ENCODE measurements around the gene NIPAL3. TPM values are rescaled to one million over a fixed set of nuclear protein-coding genes. Genes with fewer than 3 reads are reported as not detected.
"Not testable (repeated sequence)": the region's sequence is repeated elsewhere in the genome, so short reads cannot be mapped to it uniquely, and the experiment has no call there.

Gene NIPAL3
- total RNA-seq, 1 donor from 2014 or later, result 23.7 TPM

GRCh38 chr1:24446446-24446845 is 30.8 kb downstream of the NIPAL3 start:
- ATAC-seq; intact Hi-C loops (cut with DNase I); DNase-seq (ENCODE audit: low spot score): not testable (repeated sequence)

- DNase-seq (ENCODE audit: low spot score) (no peak), ATAC-seq (no peak)
- intact Hi-C loops (cut with DNase I), result no loop called here
These were observed 34.7 kb downstream of the NIPAL3 start for GRCh38 chr1:24450316-24450715.

GRCh38 chr1:24450857-24451397 is 35.3 kb downstream of the NIPAL3 start:
- DNase-seq (ENCODE audit: low spot score), result no peak

GRCh38 chr1:24451746-24452145 is 36.1 kb downstream of the NIPAL3 start:
- intact Hi-C loops (cut with DNase I), result no loop called here
- ATAC-seq, result no peak

More at GRCh38 chr1:24450857-24451397, 35.3 kb downstream of the NIPAL3 start:
- no peak for ATAC-seq
- intact Hi-C loops (cut with DNase I), result no loop called here

GRCh38 chr1:24452922-24453485 is 37.4 kb downstream of the NIPAL3 start:
- ATAC-seq (no peak), DNase-seq (ENCODE audit: low spot score) (no peak)
- intact Hi-C loops (cut with DNase I), result no loop called here

More at GRCh38 chr1:24451746-24452145, 36.1 kb downstream of the NIPAL3 start:
- no peak for DNase-seq (ENCODE audit: low spot score)

GRCh38 chr1:24454673-24455072 is 39.1 kb downstream of the NIPAL3 start:
- intact Hi-C loops (cut with DNase I), result no loop called here
- DNase-seq (ENCODE audit: low spot score), result no peak
- ATAC-seq, result no peak

GRCh38 chr1:24455272-24455671 is 39.7 kb downstream of the NIPAL3 start:
- ATAC-seq (no peak), DNase-seq (ENCODE audit: low spot score) (no peak)
- intact Hi-C loops (cut with DNase I), result no loop called here

GRCh38 chr1:24457866-24458265 is 42.3 kb downstream of the NIPAL3 start:
- no peak for DNase-seq (ENCODE audit: low spot score)
- intact Hi-C loops (cut with DNase I), result no loop called here

GRCh38 chr1:24459551-24460266 is 44.1 kb downstream of the NIPAL3 start:
- no peak for DNase-seq (ENCODE audit: low spot score)
- no peak for ATAC-seq
- intact Hi-C loops (cut with DNase I), result no loop called here

More at GRCh38 chr1:24457866-24458265, 42.3 kb downstream of the NIPAL3 start:
- ATAC-seq, result no peak

- intact Hi-C loops (cut with DNase I); ATAC-seq; DNase-seq (ENCODE audit: low spot score): not testable (repeated sequence)
These were observed 46.5 kb downstream of the NIPAL3 start for GRCh38 chr1:24462128-24462527.

- ATAC-seq (no peak), DNase-seq (ENCODE audit: low spot score) (no peak)
- intact Hi-C loops (cut with DNase I), result no loop called here
These were observed 48.5 kb downstream of the NIPAL3 start for GRCh38 chr1:24463776-24464735.

- intact Hi-C loops (cut with DNase I), result no loop called here
- no peak for ATAC-seq
- no peak for DNase-seq (ENCODE audit: low spot score)
These were observed 49.5 kb downstream of the NIPAL3 start for GRCh38 chr1:24465099-24465498.

GRCh38 chr1:24465638-24466037 is 50.0 kb downstream of the NIPAL3 start:
- DNase-seq (ENCODE audit: low spot score) (no peak), ATAC-seq (no peak)
- intact Hi-C loops (cut with DNase I), result no loop called here

- intact Hi-C loops (cut with DNase I), result no loop called here
- no peak for DNase-seq (ENCODE audit: low spot score)
These were observed 53.2 kb downstream of the NIPAL3 start for GRCh38 chr1:24468685-24469316.

GRCh38 chr1:24470592-24470991 is 55.0 kb downstream of the NIPAL3 start:
- intact Hi-C loops (cut with DNase I), result no loop called here
- DNase-seq (ENCODE audit: low spot score) (no peak), ATAC-seq (no peak)

More at GRCh38 chr1:24468685-24469316, 53.2 kb downstream of the NIPAL3 start:
- no peak for ATAC-seq

GRCh38 chr1:24472527-24473251 is 57.1 kb downstream of the NIPAL3 start:
- intact Hi-C loops (cut with DNase I), result no loop called here
- DNase-seq (ENCODE audit: low spot score), result no peak
- ATAC-seq, result no peak

GRCh38 chr1:24474193-24474592 is 58.6 kb downstream of the NIPAL3 start:
- no peak for ATAC-seq

GRCh38 chr1:24475700-24476099 is 60.1 kb downstream of the NIPAL3 start:
- DNase-seq (ENCODE audit: low spot score) (no peak), ATAC-seq (no peak)
- intact Hi-C loops (cut with DNase I), result no loop called here

More at GRCh38 chr1:24474193-24474592, 58.6 kb downstream of the NIPAL3 start:
- no peak for DNase-seq (ENCODE audit: low spot score)
- intact Hi-C loops (cut with DNase I), result no loop called here

All from sciatic nerve (tissue), 2 donors.